ENCODE results near the gene ALOX5.

ALOX5 gene

DNA sequence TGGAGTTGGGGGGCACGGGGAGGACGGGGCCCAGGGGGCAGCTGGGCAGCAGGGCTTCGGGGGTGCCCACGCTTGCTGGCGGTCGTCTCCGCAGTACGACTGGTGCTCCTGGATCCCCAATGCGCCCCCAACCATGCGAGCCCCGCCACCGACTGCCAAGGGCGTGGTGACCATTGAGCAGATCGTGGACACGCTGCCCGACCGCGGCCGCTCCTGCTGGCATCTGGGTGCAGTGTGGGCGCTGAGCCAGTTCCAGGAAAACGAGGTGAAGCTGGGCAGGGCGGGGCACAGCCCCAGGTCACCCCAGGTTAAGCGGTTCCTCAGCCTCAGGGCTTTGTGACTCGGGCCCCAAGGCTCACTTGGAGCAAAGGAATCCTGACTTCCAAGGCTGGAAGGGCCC, 70.0 kb downstream of the ALOX5 start:
- DNase-seq = no peak

DNA sequence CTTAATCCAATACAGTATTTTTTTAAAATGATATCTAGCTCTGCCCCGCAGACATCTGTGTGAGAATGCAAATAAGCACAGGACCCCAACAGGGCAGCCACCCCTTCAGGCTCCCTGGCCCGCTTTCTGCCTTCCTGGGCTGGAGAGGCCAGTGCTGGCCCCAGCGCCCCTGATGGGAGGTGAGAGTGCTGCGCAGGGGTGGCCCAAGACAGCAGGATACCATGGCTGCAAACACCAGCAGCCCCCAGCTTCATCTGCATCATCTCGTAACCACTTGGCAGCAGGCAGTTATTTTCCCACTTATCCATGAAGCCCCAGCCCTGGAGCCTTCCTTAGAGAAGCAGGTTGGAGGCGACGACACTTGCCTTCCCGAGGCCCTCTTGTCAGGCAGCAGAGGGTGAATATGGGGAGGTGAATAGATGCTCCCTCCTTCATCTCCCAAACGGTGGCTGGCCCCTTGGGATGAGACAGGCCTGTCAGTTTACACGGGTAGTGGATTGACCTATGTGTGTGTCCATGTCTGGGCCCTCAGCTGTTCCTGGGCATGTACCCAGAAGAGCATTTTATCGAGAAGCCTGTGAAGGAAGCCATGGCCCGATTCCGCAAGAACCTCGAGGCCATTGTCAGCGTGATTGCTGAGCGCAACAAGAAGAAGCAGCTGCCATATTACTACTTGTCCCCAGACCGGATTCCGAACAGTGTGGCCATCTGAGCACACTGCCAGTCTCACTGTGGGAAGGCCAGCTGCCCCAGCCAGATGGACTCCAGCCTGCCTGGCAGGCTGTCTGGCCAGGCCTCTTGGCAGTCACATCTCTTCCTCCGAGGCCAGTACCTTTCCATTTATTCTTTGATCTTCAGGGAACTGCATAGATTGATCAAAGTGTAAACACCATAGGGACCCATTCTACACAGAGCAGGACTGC, 71.2 kb downstream of the ALOX5 start:
- no peak for DNase-seq

DNA sequence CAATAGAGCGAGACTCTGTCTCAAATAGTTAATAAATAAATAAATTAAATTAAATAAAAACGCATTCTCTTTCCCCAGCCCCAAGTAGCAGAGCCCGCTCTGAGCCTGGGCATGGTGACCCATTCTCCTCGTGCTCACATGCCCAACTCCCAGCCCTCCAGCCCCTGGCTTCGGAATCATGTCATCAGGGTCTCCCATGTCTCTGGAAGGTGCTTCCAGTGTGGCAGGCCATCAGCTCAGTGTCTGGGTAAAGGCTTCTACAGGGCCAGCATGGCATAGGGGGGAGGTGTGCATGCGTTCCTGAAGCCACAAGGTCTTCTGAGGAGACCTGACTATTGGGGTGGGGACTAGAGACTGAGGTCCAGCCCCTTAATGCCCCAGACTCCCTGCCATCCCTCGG, 72.8 kb downstream of the ALOX5 start:
- no peak for DNase-seq

DNA sequence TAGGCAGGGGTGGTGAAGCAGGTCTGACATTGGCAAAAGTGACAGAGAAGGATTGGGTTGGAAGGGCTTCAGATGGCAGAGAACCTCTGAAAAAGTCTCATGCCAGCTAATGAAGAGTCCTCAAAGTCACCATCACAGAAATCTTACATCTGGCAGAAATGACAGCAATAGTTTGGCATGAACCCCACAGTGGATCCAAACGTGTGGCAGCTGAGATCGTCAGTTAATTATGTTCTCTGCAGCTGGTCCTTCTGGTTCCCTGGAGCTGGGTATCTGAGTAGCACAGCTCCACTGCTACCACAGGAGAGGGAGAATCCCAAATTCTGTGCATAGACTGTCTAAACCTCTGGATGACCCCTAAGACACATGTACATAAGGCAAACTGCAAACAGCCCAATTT, 73.4 kb downstream of the ALOX5 start:
- no peak for DNase-seq

DNA sequence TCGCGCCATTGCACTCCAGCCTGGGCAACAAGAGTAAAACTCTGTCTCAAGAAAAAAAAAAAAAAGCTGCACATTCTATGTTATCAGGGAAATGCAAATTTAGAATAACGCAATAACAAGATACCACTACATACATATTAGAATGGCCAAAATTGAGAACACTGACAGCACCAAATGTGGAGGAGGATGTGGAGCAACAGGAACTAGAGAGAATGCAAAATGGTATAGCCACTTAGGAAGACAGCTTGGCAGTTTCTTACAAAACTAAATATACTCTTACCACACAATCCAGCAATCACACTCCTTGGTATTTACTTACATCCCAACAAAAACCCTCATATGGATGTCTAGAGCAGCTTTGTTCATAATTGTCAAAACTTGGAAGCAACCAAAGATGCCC, 76.8 kb downstream of the ALOX5 start:
- peak; percentile 30 for DNase-seq

DNA sequence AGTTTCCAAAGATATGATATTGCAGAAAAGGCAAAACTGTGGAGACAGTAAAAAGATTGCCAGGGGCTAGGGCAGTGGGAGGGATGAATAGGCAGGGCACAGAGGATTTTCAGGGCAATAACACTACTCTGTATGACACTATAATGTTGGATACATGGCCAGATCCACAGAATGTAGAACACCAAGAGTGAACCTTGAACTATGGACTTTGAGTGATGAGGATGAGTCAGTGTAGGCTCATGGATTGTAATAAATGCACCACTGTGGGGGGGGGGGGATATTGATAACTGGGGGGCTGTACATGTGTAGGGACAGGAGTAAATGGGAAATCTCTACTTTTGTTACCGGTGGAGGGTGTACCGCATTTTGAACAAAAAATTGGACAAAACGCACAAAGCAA, 77.4 kb downstream of the ALOX5 start:
- DNase-seq = no peak

DNA sequence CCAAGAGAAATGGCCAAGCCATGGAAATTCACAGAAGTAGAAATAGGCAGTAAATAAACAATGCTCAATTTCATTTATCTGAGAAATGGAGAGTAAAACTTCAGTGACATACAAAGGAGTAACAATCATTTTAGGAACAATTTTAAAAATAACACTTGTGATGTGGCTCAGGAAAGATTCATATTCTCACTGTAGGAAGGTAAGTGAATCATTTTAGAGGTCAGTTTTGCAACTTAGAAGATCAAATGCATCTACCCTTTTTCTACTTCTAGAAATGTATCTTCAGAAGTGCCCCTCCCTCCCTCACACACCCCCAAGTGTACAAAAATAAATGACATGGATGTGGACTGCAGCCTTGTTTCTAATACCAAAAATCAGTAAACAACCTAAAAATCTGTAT, 78.3 kb downstream of the ALOX5 start:
- DNase-seq = no peak

DNA sequence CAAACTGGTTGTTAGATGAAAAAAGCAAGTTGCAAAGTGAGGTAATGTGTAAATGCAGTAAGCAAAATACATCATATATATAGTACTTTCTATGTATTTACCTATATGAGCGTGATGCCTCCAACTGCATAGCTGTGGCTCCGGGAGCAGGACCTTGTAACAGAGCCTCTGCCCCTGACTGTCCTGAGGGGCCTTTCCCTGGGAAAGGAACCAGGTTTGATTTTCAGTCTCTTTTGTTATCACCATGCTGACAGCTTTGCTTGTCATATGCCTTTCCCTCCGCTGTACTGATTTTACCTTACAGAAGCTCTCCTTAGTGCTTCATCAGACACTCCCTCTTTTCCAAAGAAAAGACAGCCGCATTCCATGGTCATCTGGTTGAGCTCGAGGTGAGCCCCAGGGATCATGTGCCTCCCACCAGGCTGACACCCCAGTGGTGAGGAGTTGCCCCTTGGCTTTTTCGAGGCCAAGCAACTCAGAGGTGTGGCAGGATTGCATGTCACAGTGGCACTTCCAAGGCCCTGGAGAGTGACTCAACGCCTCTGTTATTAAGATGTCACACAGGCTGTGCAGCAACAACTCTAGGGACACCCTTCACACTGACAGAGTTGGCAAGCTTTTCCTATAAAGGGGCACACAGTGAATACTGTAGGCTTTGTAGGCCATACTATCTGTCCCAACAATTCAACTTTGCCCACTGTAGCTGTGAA, 78.9 kb downstream of the ALOX5 start:
- DNase-seq = no peak

DNA sequence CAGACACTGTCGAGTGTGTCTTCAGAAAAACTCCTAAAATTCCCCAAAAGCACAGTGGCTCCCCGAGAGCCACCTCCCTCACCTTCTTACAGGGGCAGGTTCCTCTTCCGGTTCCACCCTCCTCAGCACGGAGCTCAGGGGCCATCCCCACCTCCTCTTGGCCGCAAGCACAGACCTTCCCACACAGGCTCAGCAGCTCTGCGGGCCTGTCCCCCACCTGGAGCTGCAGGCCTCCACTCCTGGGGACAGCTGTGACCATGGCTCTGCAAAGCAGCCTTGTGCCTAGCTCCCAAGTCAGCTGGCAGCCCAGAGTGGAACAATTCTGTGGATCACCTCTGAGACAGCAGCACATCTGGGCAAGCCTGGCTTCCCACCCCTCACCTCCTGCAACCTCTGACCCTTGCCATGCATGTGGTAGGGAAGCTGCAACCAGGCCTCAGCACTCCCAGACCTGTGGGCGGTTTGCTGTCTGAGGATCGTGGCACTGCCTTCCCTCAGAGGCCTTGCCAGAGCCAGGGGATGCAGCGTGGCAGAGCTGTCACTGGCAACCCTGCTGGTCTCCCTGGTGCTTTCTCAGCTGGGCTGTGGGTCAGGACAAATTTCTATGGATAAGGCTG, 79.7 kb downstream of the ALOX5 start:
- no peak for DNase-seq

DNA sequence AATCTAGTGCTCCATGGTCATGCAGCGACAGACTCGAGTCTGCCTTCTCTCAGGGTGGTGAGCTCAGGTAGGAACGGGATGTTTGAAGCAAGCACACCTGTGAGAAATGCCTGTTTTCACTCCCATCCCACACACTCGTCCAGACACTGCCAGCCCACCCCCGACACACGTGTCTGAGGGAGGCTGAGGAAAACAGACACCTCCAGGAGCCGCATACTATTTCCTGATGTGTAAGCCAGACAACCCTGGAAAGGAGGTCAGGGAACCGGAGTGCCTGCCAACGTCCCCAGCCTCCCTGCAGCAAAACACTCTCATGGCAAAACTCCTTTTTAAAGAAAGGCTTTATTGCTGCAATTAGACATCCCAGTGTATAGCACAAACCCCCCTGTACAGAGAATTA, 80.2 kb downstream of the ALOX5 start:
- no peak for DNase-seq

DNA sequence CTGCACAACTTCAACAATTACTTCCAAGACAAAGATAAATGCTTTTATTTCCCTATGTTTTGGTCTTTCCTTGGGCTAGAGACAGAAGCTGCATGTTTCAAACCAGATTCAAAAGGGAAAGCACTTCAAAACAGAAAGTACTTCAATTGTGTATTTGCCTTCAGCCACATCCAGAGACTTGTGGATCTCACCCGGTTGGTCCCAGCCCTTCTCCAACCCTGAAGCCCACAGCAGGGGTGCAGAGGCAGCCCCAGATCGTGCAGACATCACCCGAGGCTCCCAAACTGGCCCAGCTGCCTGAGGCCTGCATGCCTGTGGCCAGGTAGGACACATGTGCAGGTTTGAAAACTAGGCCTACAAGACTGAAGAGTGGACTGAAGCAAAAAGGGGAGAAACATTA, 80.8 kb downstream of the ALOX5 start:
- DNase-seq = no peak

DNA sequence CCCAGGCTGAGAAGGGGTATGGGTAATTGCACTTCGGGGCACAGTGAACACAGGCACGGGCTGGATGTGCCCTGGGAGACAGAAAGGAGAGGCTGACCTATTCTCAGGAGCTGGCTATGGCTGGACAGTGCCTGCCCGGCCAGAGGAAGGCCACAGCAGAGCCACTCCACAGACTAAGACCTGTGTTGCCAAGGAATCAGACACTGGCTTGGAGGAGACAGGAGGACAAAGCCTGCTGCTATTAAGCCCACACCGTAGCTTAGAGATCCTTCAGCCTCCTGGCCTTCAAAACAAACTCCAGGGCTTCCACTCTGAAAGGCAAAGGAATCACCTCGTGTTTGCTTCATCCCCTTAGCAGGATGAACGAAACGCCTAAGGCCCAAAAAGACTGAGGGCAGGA, 82.2 kb downstream of the ALOX5 start:
- DNase-seq = no peak

DNA sequence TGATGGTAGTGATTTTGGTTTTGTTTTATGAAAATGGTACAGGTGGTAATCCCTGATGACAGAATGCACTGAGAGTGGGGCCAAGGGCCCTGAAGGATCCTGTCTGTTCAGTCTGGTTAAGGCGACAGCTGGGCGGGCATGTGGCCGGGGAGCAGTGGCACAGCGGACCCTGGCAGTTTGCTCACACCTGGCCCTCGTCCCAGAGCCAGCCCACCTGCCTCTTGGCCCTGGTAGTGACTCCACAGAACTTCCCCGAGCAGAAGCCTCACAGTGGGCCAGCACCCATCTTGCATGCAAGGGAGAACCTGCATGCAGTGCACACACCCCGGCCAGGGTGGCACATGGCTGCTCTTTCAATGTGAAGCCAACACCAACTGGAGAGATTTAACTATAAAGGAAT, 82.8 kb downstream of the ALOX5 start:
- DNase-seq = no peak

DNA sequence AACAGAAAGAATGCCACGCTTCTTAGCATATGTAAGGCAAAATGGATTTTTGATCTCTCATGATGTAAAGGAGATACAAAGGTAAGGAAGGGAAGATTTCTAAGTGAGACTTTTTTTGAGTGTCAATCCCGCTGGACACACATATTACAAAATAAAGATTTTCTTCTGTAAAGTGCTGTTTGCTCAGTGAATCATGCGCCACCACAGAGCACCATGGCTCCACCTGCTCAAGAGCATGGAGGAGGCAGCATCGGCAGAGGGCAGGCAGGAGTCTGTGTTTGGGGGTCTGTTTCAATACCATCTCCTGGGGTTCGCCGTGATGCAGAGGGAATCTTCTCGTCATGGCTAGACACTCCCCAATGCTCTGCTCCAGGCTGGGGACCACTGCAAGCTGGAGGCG, 83.5 kb downstream of the ALOX5 start:
- no peak for DNase-seq

DNA sequence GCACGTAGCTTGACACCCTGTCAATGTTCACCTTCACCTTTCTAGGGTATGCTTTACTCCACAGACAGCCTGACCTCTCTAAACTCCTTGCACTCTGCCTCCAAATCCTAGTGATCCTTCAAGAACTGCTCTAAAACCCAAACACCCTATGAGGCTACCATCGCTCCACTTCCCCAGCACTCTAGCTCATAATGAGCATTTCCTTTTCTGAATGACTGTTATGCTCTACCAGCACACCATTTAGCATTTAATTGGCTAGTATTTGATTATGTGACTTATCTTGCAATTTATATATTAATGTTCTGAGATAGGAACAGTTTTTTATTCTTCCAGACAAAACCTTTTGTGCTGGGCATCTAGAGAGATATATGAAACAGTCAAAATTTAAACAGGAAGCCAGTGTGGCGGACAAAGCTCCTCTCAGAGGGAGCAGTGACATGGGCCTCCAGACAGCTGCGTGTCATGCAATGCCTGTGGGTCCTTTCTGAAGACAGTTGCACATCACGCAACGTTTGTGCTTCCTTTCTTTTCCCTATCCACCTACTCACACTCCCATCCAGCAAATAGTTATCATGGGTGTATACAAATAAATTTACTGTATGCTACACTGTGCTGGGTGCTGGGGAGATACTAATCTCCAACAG, 86.3 kb downstream of the ALOX5 start:
- DNase-seq = peak; percentile 46

DNA sequence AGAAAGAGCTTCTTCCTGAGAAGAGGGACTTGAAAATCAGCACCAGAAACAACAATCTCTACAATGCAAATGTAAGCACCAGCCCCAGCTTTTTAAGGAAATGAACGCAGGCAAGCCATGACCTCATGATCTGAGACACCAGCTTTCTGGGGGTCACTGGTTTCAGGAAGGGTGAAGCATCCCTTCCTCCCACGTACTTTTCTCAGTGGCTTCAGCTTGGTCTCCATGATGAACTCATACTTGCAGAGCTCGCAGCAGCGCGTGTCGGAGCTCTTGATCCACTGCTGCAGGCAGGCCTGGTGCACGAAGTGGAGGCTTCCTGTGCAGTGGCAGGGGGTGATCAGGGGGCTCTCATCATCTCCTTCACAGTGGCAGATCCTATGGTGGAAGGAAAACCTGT, 87.0 kb downstream of the ALOX5 start:
- DNase-seq = no peak

DNA sequence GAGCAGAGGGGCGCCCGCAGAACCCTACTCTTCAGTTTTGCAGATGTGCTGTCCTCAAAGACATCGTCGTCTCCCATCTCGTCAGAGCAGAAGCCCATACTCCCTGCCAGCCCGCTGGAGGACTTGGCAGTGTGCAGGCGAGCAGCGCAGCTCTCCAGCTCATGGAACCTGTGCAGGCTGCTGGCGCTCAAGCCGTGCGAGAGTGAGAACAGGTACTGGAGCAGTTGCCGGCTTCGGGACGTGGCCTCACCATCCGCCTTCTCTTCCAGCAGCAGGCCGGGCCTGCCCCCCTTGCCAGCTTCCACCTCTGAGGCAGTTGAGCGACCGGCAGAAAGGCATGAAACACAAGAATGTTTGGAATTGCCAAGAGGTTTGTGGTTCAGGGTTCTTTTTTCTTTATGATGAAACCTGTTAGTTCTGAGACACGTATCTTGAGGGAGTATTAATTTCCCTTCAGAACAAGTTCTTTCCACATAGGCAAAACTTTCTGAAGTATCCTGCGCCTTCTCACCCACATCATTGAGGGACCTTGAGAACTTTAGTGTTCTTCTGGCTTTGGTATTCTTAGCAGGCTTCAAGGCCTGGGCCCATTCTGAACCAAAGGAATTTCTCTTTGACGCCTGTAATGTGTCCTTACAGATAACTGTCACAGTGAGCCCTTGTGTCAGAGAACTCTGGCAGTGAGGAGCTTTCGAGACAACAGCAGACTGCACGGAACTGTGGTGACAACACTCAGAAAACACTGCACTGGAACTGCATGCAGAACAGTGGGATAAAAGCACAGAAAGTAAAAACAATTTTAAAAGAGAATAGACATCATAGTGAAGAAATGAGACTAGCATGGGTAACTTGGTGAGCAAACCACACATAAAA, 89.5 kb downstream of the ALOX5 start:
- DNase-seq = no peak

DNA sequence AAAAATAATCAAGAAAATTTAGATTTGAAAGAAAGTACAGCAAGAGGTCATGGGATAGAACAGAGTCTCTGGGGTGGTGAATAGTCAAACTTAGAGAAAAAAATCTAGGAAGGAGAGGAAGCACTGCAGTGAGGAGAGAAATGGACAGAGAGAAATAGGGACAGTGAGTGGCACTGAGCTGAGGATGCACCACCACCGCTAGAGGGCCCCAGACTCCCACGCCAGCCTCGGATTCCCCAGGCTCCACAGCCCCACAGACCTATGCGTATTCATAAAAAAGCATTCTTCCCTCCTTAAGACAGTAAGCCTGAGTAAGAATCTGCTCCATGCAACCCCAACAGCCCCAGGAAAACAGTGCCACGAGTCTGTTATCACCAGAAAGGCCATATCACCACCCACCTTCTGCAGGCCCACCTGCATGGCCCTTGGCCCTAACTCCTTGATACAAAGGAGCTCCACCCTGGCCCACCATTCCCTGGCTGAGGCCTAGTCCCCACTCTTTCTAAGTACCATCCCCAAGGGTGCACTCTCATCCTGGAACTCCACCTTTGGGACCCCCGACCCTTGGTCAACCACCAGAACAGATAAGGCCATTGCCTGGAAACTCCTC, 91.0 kb downstream of the ALOX5 start:
- DNase-seq = peak; percentile 91

DNA sequence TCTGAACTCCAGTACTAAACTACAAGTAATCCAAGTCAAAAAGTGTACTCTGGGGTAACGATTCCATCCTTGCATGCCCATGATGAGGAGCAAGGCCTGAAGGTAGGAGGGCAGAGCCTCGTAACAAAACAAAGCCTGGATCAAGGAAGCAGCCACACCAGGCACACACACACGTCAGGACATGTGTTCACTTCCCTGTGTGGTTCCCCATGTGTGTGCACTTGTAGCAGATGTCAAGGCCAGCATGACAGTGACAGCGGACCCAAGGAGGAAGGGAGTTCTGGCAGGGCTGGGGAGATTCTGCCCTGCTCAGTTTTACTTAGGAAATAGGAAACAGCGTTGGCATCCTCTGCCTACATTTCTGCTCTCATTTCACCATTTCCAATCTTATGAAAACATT, 92.8 kb downstream of the ALOX5 start:
- DNase-seq = no peak

DNA sequence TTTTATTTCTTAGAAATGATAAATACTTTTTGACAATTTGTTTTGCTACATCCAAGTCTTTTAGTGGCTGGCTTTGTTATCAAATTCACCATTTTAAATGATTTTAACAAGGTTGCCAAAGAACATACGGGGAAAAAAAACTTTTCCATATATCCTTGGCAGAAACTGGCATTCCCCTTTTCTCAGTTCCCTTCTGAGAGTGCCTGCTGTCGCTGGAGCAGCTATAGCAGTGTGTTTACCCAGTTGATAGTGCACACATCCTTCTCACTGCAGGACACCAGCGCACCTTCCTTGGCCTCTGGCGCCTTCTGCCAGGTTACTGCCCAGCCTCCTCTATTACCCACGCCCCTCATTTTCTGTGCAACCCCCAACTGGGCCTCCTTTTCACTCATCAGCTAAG, 94.1 kb downstream of the ALOX5 start:
- no peak for DNase-seq

DNA sequence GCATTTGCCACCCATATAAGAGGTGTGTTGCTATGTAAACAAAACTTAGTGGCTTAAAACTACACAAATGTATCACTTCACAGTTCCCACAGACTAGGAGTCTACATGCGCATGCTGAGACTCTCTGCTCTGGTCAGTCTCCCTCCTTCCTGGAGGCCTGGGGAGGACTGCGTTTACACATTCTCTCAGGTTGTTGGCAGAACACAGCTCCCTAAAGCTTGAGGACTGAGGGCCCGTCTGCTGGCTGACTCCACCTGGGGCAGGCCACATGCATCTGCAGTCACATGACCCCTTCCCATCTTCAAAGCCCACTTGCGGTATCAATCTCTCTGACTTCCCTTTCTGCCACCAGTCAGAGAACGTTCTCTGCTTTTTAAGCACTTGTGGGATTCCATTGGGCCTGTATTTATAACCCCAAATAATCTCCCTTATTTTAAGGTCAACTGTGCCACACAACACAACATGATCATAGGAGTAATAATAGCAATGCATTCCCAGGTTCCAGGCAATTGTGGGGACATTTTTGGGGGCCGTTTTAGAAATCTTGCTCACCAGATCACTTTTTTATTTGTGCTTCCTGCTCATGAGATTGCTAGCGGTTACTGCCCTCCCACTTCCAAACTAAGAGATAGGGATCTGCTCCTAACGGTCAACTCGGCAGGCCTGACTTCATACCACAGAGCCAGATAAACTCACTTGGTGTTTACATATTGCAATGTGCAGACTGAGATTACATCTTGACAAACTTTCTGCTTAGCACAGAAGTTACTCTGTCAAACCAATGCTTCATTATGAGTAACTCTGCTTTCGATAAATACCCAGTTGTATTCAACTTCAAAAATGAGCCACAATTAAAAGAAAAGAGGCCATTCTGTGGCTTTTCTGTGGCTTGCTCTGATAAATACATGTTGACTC, 96.3 kb downstream of the ALOX5 start:
- peak; percentile 98 for DNase-seq

All from hematopoietic multipotent progenitor cell treated with erythropoietin and hydrocortisone succinate and interleukin-3 and kit ligand, for 6 days (in vitro differentiated cells).